ENCODE results near the gene VCAN.

The VCAN gene

GRCh38 chr5:83527221-83527620 lies 55.7 kb downstream of the VCAN start:
- H3K4me3 ChIP-seq (ENCODE audit: low read depth, low read length) = no peak overlapping the region
- H3K27me3 ChIP-seq (ENCODE audit: insufficient read depth, low read depth, severe bottlenecking) = no peaks in the 10 kb centered on the region
- H3K27ac ChIP-seq = no peak overlapping the region
- no peak for TF ChIP-seq CTCF (IDR thresholded peaks at IDR 0.05; ENCODE audit: low read depth, low read length)
- no peak for DNase-seq
- no peaks in the 10 kb centered on the region for H3K36me3 ChIP-seq
- no peaks in the 10 kb centered on the region for H3K9me3 ChIP-seq (ENCODE audit: severe bottlenecking)

- H3K27me3 ChIP-seq (ENCODE audit: insufficient read depth, low read depth, severe bottlenecking) = no peaks in the 10 kb centered on the region
- DNase-seq = no peak
- H3K4me3 ChIP-seq (ENCODE audit: low read depth, low read length) = no peak overlapping the region
- no peak overlapping the region for H3K27ac ChIP-seq
- no peak for TF ChIP-seq CTCF (IDR thresholded peaks at IDR 0.05; ENCODE audit: low read depth, low read length)
- no peaks in the 10 kb centered on the region for H3K9me3 ChIP-seq (ENCODE audit: severe bottlenecking)
- no peaks in the 10 kb centered on the region for H3K36me3 ChIP-seq
Measured at GRCh38 chr5:83527722-83528438, 56.3 kb downstream of the VCAN start.

- H3K27me3 ChIP-seq (ENCODE audit: insufficient read depth, low read depth, severe bottlenecking) = no peaks in the 10 kb centered on the region
- H3K4me3 ChIP-seq (ENCODE audit: low read depth, low read length) = no peak overlapping the region
- TF ChIP-seq CTCF (IDR thresholded peaks at IDR 0.05; ENCODE audit: low read depth, low read length) = no peak
- H3K9me3 ChIP-seq (ENCODE audit: severe bottlenecking) = no peaks in the 10 kb centered on the region
- DNase-seq = no peak
- no peak overlapping the region for H3K27ac ChIP-seq
- H3K36me3 ChIP-seq = no peaks in the 10 kb centered on the region
Measured at GRCh38 chr5:83528439-83528769, 56.9 kb downstream of the VCAN start.

GRCh38 chr5:83530193-83530592 lies 58.6 kb downstream of the VCAN start:
- no peak for DNase-seq
- H3K36me3 ChIP-seq = no peaks in the 10 kb centered on the region
- H3K27ac ChIP-seq = no peak overlapping the region
- TF ChIP-seq CTCF (IDR thresholded peaks at IDR 0.05; ENCODE audit: low read depth, low read length) = no peak
- H3K4me3 ChIP-seq (ENCODE audit: low read depth, low read length) = no peak overlapping the region
- H3K9me3 ChIP-seq (ENCODE audit: severe bottlenecking) = no peaks in the 10 kb centered on the region
- no peaks in the 10 kb centered on the region for H3K27me3 ChIP-seq (ENCODE audit: insufficient read depth, low read depth, severe bottlenecking)

GRCh38 chr5:83531661-83532060 lies 60.1 kb downstream of the VCAN start:
- Histone ChIP-seq H3K27me3 (ENCODE audit: insufficient read depth, low read depth, severe bottlenecking) (no peaks in the 10 kb centered on the region), H3K9me3 (ENCODE audit: severe bottlenecking) (no peaks in the 10 kb centered on the region), H3K27ac (no peak overlapping the region), H3K4me3 (ENCODE audit: low read depth, low read length) (no peak overlapping the region), H3K36me3 (no peaks in the 10 kb centered on the region)
- DNase-seq = no peak
- TF ChIP-seq CTCF (IDR thresholded peaks at IDR 0.05; ENCODE audit: low read depth, low read length) = no peak
